Testis (tissue), 3 donors: ENCODE data around the gene NOC2L. TPM values are rescaled to one million over a fixed set of nuclear protein-coding genes. Genes with fewer than 3 reads are reported as not detected.

Experiments used
- DNase-seq: peaks from one replicate; pipeline ENCODE4 v3.0.0-alpha.2; 2019
- H3K27ac ChIP-seq, 2 donors: fragments of 200-600 bp; sonication (generic); one replicate each; pipeline ENCODE4 v1.5.1; 2019
- H3K27me3 ChIP-seq: fragments of 200-600 bp; sonication (generic); one replicate; pipeline ENCODE4 v1.5.1; 2019
- H3K36me3 ChIP-seq: fragments of 200-600 bp; sonication (generic); one replicate; pipeline ENCODE4 v1.5.1; 2017; ENCODE audit warnings: low read depth; ENCODE audit errors: missing control alignments
- H3K4me1 ChIP-seq: fragments of 200-600 bp; sonication (generic); one replicate; pipeline ENCODE4 v1.5.1; 2019
- H3K4me3 ChIP-seq, 2 donors: fragments of 200-600 bp; sonication (generic); one replicate each; pipeline ENCODE4 v1.5.1; 2017 to 2019
- H3K9me3 ChIP-seq: fragments of 200-600 bp; sonication (generic); one replicate; pipeline ENCODE4 v1.5.1; 2017
- CTCF ChIP-seq, 3 experiments: fragments of 450-650 bp in 2 of 3; fragments of 200-600 bp in 1 of 3; sonication (generic) in 1 of 3; IDR thresholded peaks; one replicate each; pipeline ENCODE4 v1.5.1; 2016 to 2019; ENCODE audit warnings: antibody characterized with exemption in 3 of 3, mild to moderate bottlenecking in 2 of 3, moderate library complexity in 1 of 3
- POLR2A ChIP-seq: fragments of 450-650 bp; IDR thresholded peaks from one replicate; pipeline ENCODE4 v1.6.1; 2017; ENCODE audit warnings: antibody characterized with exemption, mild to moderate bottlenecking, moderate library complexity
- WGBS, 2 donors: methylation state at CpG; one replicate each; pipeline ENCODE4 v1.1.5; 2018; 5-methylcytosine and 5-hydroxymethylcytosine counted together
- intact Hi-C: fragments of 100-400 bp; cut with DNase I; formaldehyde crosslinking; loops from one replicate; pipeline ENCODE4 v1.15.1; 2023; ENCODE audit warnings: low total_unique reads
- polyA plus RNA-seq: library from polyadenylated mRNA; stranded (reverse); fragments of 350-450 nt; fragmentation: Illumina TruSeq; extraction: RNeasy Lipid Tissue Mini Kit (QIAGEN cat#74804); gene quantifications from one replicate; pipeline ENCODE4 v1.2.3, GENCODE V29; 2014; ENCODE audit warnings: low read depth, low replicate concordance; ENCODE audit not compliant: insufficient read depth
- total RNA-seq, 2 donors: library from RNA; depleted of rRNA; stranded (reverse); fragments of >200 nt; gene quantifications; one replicate each; pipeline ENCODE4 v1.2.3, GENCODE V29; 2016

The NOC2L gene
- total and polyA plus RNA-seq, 3 donors from 2014 or later: 78.3 to 94.0 (median 82.5) TPM

- Histone ChIP-seq H3K4me3 (no peak overlapping the region), H3K27me3 (no peaks in the 10 kb centered on the region), H3K4me1 (peaks cover 5% of the 10 kb centered on the region), H3K36me3 (no peaks in the 10 kb centered on the region), H3K27ac (no peak overlapping the region), H3K9me3 (no peaks in the 10 kb centered on the region)
- no peak for DNase-seq
- 88 to 91% methylated on average over 31 to 40 of the region's 40 CpGs for WGBS, 2 donors
- intact Hi-C loops: no loop called here
- TF ChIP-seq CTCF (IDR thresholded peaks at IDR 0.05) (no peak), POLR2A (no peak)
These were observed 29.1 kb downstream of the NOC2L start for GRCh38 chr1:929712-930632.

- Histone ChIP-seq H3K27ac (no peak overlapping the region), H3K27me3 (no peaks in the 10 kb centered on the region), H3K36me3 (no peaks in the 10 kb centered on the region), H3K9me3 (no peaks in the 10 kb centered on the region), H3K4me3 (no peak overlapping the region), H3K4me1 (peaks cover 8% of the 10 kb centered on the region)
- WGBS, 2 donors: 83 to 86% methylated on average over 36 to 40 of the region's 40 CpGs
- intact Hi-C loops: no loop called here
- TF ChIP-seq POLR2A (no peak), CTCF (IDR thresholded peaks at IDR 0.05) (no peak)
- no peak for DNase-seq
These were observed 30.0 kb downstream of the NOC2L start for GRCh38 chr1:928825-929661.

- H3K9me3 ChIP-seq: no peaks in the 10 kb centered on the region
- no peak overlapping the region for H3K27ac ChIP-seq
- intact Hi-C loops: no loop called here
- TF ChIP-seq CTCF (IDR thresholded peaks at IDR 0.05) (no peak), POLR2A (no peak)
- 43 to 81% methylated on average over 4 to 10 of the region's 10 CpGs for WGBS, 2 donors
- H3K4me3 ChIP-seq: no peak overlapping the region
- no peak for DNase-seq
- H3K36me3 ChIP-seq: no peaks in the 10 kb centered on the region
- H3K27me3 ChIP-seq: no peaks in the 10 kb centered on the region
- peaks cover 14% of the 10 kb centered on the region for H3K4me1 ChIP-seq
These were observed 31.3 kb downstream of the NOC2L start for GRCh38 chr1:927748-928147.

GRCh38 chr1:927234-927633 is 31.8 kb downstream of the NOC2L start:
- H3K27ac ChIP-seq: no peak overlapping the region
- H3K27me3 ChIP-seq: no peaks in the 10 kb centered on the region
- TF ChIP-seq POLR2A: no peak
- no peak for TF ChIP-seq CTCF (IDR thresholded peaks at IDR 0.05)
- H3K9me3 ChIP-seq: no peaks in the 10 kb centered on the region
- no peak overlapping the region for H3K4me3 ChIP-seq
- DNase-seq: no peak
- intact Hi-C loops: no loop called here
- H3K4me1 ChIP-seq: peaks cover 14% of the 10 kb centered on the region
- H3K36me3 ChIP-seq: no peaks in the 10 kb centered on the region
- WGBS, 2 donors: 59 to 68% methylated on average over 5 to 9 of the region's 9 CpGs
